IMR-90 (cell line): Measurements from ENCODE around the gene TMCC3.

Experiments used
- CEBPB ChIP-seq: IDR thresholded peaks from 2 replicates; pipeline ENCODE4 v1.6.1; 2012; ENCODE audit warnings: low read depth, low read length, improper control_type of control experiment
- CHD1 ChIP-seq: IDR thresholded peaks from 2 replicates; pipeline ENCODE4 v1.6.1; 2012; ENCODE audit warnings: low read depth, low read length, improper control_type of control experiment
- FOS ChIP-seq: fragments of 150-350 bp; IDR thresholded peaks from 2 replicates; pipeline ENCODE4 v1.6.1; 2016; ENCODE audit warnings: low read depth, low read length
- MAFK ChIP-seq: IDR thresholded peaks from 2 replicates; pipeline ENCODE4 v1.6.1; 2012; ENCODE audit warnings: low read depth, low read length, improper control_type of control experiment
- MAZ ChIP-seq: IDR thresholded peaks from 2 replicates; pipeline ENCODE4 v1.6.1; 2012; ENCODE audit warnings: low read depth, mild to moderate bottlenecking, low read length, improper control_type of control experiment, moderate library complexity, borderline replicate concordance
- MXI1 ChIP-seq: IDR thresholded peaks from 2 replicates; pipeline ENCODE4 v1.6.1; 2012; ENCODE audit warnings: low read depth, mild to moderate bottlenecking, low read length, moderate library complexity, borderline replicate concordance
- POLR2A ChIP-seq: IDR thresholded peaks from 2 replicates; pipeline ENCODE4 v1.6.1; 2012; ENCODE audit warnings: mild to moderate bottlenecking, low read depth, low read length
- RAD21 ChIP-seq: IDR thresholded peaks from 2 replicates; pipeline ENCODE4 v1.6.1; 2012; ENCODE audit warnings: low read length, improper control_type of control experiment
- RCOR1 ChIP-seq: IDR thresholded peaks from 2 replicates; pipeline ENCODE4 v1.6.1; 2012; ENCODE audit warnings: mild to moderate bottlenecking, low read length, improper control_type of control experiment; ENCODE audit not compliant: insufficient replicate concordance
- RFX5 ChIP-seq: IDR thresholded peaks from 2 replicates; pipeline ENCODE4 v1.8.0; 2012; ENCODE audit warnings: low read depth, mild to moderate bottlenecking, low read length, moderate library complexity
- SMC3 ChIP-seq: fragments of 150-350 bp; IDR thresholded peaks from 2 replicates; pipeline ENCODE4 v1.6.1; 2016; ENCODE audit warnings: low read depth, mild to moderate bottlenecking, antibody characterized with exemption, low read length, moderate library complexity
- TF ChIP-seq, protein P1 (sequence below): conservative IDR thresholded peaks from 2 replicates; pipeline ENCODE4 v1.5.1; 2012; ENCODE audit warnings: mild to moderate bottlenecking, low read depth, low read length, improper control_type of control experiment
- TF ChIP-seq, protein P2 (sequence below): fragments of 150-350 bp; IDR thresholded peaks from 2 replicates; pipeline ENCODE4 v1.6.1; 2017; ENCODE audit warnings: mild to moderate bottlenecking, antibody characterized with exemption, low read length, low read depth

DNA sequence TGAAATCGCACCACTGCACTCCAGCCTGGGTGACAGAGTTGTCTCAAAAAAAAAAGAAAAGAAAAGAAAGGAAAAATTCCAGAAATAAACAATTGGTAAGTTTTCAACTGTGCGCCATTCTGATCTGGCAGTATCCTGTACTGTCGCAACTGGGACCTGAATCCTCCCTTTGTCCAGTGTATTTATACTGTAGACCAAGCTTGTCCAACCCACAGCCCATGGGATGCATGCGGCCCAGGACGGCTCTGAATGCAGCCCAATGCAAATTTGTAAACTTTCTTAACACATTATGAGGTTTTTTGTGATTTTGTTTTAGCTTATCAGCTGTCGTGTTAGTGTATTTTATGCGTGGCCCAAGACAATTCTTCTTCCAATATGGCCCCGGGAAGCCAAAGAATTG lies 84.7 kb downstream of the TMCC3 start:
- TF ChIP-seq, protein P1, sequence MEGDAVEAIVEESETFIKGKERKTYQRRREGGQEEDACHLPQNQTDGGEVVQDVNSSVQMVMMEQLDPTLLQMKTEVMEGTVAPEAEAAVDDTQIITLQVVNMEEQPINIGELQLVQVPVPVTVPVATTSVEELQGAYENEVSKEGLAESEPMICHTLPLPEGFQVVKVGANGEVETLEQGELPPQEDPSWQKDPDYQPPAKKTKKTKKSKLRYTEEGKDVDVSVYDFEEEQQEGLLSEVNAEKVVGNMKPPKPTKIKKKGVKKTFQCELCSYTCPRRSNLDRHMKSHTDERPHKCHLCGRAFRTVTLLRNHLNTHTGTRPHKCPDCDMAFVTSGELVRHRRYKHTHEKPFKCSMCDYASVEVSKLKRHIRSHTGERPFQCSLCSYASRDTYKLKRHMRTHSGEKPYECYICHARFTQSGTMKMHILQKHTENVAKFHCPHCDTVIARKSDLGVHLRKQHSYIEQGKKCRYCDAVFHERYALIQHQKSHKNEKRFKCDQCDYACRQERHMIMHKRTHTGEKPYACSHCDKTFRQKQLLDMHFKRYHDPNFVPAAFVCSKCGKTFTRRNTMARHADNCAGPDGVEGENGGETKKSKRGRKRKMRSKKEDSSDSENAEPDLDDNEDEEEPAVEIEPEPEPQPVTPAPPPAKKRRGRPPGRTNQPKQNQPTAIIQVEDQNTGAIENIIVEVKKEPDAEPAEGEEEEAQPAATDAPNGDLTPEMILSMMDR, result no peak
- no peak for TF ChIP-seq CEBPB
- TF ChIP-seq POLR2A, result no peak
- TF ChIP-seq RAD21, result no peak
- TF ChIP-seq RFX5, result no peak
- TF ChIP-seq SMC3, result no peak
- TF ChIP-seq RCOR1, result no peak
- no peak for TF ChIP-seq MXI1
- no peak for TF ChIP-seq CHD1
- TF ChIP-seq MAZ, result no peak
- TF ChIP-seq FOS, result no peak
- no peak for TF ChIP-seq MAFK
- TF ChIP-seq, protein P2, sequence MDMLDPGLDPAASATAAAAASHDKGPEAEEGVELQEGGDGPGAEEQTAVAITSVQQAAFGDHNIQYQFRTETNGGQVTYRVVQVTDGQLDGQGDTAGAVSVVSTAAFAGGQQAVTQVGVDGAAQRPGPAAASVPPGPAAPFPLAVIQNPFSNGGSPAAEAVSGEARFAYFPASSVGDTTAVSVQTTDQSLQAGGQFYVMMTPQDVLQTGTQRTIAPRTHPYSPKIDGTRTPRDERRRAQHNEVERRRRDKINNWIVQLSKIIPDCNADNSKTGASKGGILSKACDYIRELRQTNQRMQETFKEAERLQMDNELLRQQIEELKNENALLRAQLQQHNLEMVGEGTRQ, result no peak
